ENCODE data around the gene SOX13.
"Not testable (repeated sequence)": the region's sequence is repeated elsewhere in the genome, so short reads cannot be mapped to it uniquely, and the experiment has no call there.

The SOX13 gene

DNA sequence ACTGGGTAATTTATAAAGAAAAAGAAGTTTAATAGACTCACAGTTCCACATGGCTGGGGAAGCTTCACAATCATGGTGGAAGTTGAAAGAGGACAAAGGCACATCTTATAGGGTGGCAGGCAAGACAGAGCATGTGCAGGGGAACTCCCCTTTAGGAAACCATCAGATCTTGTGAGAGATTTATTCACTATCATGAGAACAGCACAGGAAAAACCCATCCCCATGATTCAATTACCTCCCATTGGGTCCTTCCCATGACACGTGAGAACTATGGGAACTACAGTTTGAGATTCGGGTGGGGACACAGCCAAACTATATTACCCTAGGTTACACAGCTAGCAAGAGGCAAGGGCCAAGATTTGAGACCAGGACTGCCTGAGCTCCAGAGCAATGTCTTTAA is 30.4 kb upstream of the SOX13 start:
- H3K9me3 ChIP-seq (ENCODE audit: low read length) = no peaks in the 10 kb centered on the region
- H3K27ac ChIP-seq (ENCODE audit: low read depth, low read length) = no peak overlapping the region
- H3K36me3 ChIP-seq (ENCODE audit: insufficient read depth, low read length) = no peaks in the 10 kb centered on the region
- peaks cover 15% of the 10 kb centered on the region for H3K4me1 ChIP-seq (ENCODE audit: insufficient read depth, low read length)
- no peak overlapping the region for H3K9ac ChIP-seq (ENCODE audit: low read length)
- H3K4me3 ChIP-seq (ENCODE audit: low read depth in 1 of 2, low read length in 2 of 2) = no peak overlapping the region
- no peaks in the 10 kb centered on the region for H3K27me3 ChIP-seq (ENCODE audit: control insufficient read depth in 1 of 2, insufficient read depth in 2 of 2, low read length in 2 of 2)

DNA sequence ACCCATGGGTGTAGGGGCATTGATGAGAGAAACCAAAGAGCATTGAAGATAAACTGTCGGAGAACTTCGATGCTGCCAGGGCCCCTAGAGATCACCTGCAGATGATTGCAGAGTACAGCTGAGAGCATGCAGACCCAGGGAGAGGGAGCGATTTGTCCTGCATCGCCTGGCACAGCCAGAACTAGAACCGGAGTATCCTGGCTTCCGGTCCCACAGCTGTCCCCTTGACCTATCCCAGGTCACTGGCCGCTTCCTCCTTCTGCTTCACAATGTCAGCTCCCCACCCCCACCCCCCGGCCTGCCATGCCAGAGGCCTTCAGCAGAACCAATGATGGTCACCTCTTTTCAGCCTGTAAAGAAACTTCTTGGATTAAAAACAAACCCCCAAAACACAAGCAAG is 29.2 kb upstream of the SOX13 start:
- H3K4me1 ChIP-seq (ENCODE audit: insufficient read depth, low read length) = peaks cover 15% of the 10 kb centered on the region
- H3K36me3 ChIP-seq (ENCODE audit: insufficient read depth, low read length) = no peaks in the 10 kb centered on the region
- no peak overlapping the region for H3K9ac ChIP-seq (ENCODE audit: low read length)
- H3K4me3 ChIP-seq (ENCODE audit: low read depth in 1 of 2, low read length in 2 of 2) = no peak overlapping the region
- no peaks in the 10 kb centered on the region for H3K9me3 ChIP-seq (ENCODE audit: low read length)
- H3K27ac ChIP-seq (ENCODE audit: low read depth, low read length) = no peak overlapping the region
- no peaks in the 10 kb centered on the region for H3K27me3 ChIP-seq (ENCODE audit: control insufficient read depth in 1 of 2, insufficient read depth in 2 of 2, low read length in 2 of 2)

DNA sequence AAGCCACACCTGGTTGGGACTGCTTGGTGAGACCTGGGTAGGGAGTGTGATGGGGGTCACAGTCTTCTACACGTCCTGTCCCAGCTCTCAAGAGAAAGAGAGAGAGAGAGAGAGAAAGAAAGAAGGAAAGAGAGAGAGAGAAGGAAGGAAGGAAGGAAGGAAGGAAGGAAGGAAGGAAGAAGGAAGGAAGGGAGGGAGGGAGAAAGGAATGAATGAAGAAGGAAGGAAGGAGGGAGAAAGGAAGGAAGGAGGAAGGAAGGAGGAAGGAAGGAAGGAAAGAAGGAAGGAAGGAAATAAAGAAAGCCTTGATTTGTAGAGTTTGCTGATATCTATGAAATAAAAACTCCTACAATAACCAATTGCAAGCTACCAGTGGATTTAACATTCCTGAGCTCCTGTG is 28.5 kb upstream of the SOX13 start:
- Histone ChIP-seq H3K9me3 (ENCODE audit: low read length) (no peaks in the 10 kb centered on the region), H3K4me3 (ENCODE audit: low read depth in 1 of 2, low read length in 2 of 2) (no peak overlapping the region), H3K4me1 (ENCODE audit: insufficient read depth, low read length) (peaks cover 15% of the 10 kb centered on the region), H3K9ac (ENCODE audit: low read length) (no peak overlapping the region), H3K27me3 (ENCODE audit: control insufficient read depth in 1 of 2, insufficient read depth in 2 of 2, low read length in 2 of 2) (no peaks in the 10 kb centered on the region), H3K27ac (ENCODE audit: low read depth, low read length) (no peak overlapping the region), H3K36me3 (ENCODE audit: insufficient read depth, low read length) (no peaks in the 10 kb centered on the region)

DNA sequence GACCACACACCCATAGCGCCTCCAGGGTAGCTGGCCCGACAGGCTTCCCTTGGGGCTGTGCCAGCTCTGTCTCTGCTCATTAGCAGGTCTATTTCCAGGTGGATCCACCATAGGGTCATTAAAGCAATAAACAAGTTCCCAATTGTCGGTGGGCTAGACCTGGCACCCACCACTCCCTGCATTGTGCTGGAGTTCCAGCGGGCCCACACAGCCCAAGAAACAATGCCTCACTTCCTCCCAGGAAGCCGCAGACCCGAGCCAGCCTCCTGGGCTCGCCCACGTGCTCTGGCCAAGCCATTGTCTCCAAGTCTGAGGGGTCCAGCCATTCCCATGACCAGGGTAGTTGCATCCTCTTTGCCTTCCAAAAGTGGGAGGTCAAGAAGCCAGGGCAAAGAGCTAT is 27.5 kb upstream of the SOX13 start:
- H3K4me1 ChIP-seq (ENCODE audit: insufficient read depth, low read length) = peaks cover 15% of the 10 kb centered on the region
- H3K27me3 ChIP-seq (ENCODE audit: control insufficient read depth in 1 of 2, insufficient read depth in 2 of 2, low read length in 2 of 2) = no peaks in the 10 kb centered on the region
- no peaks in the 10 kb centered on the region for H3K36me3 ChIP-seq (ENCODE audit: insufficient read depth, low read length)
- no peak overlapping the region for H3K9ac ChIP-seq (ENCODE audit: low read length)
- no peaks in the 10 kb centered on the region for H3K9me3 ChIP-seq (ENCODE audit: low read length)
- H3K27ac ChIP-seq (ENCODE audit: low read depth, low read length) = no peak overlapping the region
- H3K4me3 ChIP-seq (ENCODE audit: low read depth in 1 of 2, low read length in 2 of 2) = no peak overlapping the region

DNA sequence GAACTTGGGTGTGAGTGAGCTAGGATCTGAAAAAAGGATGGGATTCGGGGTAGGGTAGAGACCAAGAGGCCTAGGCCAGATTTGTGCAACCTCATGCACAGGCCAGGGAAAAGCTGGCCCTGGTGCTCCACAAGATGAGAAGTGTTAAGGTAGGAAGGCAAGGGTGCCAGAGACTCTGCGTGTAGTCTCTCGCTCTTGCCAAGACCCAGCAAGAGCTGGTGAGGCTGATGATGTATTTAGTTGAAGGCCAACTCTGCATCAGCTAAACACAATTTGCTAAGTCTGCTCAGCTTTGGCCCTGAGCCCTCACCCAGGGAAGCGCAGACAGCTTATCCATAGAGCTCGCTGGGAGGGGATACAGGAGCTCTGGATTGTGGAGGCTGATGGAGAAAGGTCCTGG is 26.6 kb upstream of the SOX13 start:
- H3K9me3 ChIP-seq (ENCODE audit: low read length) = no peaks in the 10 kb centered on the region
- H3K27ac ChIP-seq (ENCODE audit: low read depth, low read length) = no peak overlapping the region
- H3K36me3 ChIP-seq (ENCODE audit: insufficient read depth, low read length) = no peaks in the 10 kb centered on the region
- peaks cover 9% of the 10 kb centered on the region for H3K4me1 ChIP-seq (ENCODE audit: insufficient read depth, low read length)
- H3K27me3 ChIP-seq (ENCODE audit: control insufficient read depth in 1 of 2, insufficient read depth in 2 of 2, low read length in 2 of 2) = no peaks in the 10 kb centered on the region
- H3K4me3 ChIP-seq (ENCODE audit: low read depth in 1 of 2, low read length in 2 of 2) = no peak overlapping the region
- no peak overlapping the region for H3K9ac ChIP-seq (ENCODE audit: low read length)

DNA sequence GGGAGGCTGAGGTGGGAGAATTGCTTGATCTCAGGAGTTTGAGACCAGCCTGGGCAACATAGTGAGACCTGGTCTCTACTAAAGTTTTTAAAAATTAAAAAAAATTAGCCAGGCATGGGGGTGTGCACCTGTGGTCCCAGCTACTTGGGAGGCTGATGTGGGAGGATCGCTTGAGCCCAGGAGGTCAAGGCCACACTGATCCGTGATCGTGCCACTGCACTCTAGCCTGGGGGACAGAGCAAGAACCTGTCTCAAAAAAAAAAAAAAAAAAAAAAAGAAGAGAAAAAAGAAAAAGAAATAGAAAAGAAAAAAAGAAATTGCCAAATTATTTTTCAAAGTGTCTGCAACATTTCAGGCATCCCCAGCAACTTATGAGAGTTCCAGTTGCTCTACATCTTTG is 24.1 kb upstream of the SOX13 start:
- not testable (repeated sequence) for H3K4me3 ChIP-seq (ENCODE audit: low read depth in 1 of 2, low read length in 2 of 2); H3K9ac ChIP-seq (ENCODE audit: low read length); H3K27ac ChIP-seq (ENCODE audit: low read depth, low read length); H3K27me3 ChIP-seq (ENCODE audit: control insufficient read depth in 1 of 2, insufficient read depth in 2 of 2, low read length in 2 of 2); H3K4me1 ChIP-seq (ENCODE audit: insufficient read depth, low read length); H3K9me3 ChIP-seq (ENCODE audit: low read length); H3K36me3 ChIP-seq (ENCODE audit: insufficient read depth, low read length)

DNA sequence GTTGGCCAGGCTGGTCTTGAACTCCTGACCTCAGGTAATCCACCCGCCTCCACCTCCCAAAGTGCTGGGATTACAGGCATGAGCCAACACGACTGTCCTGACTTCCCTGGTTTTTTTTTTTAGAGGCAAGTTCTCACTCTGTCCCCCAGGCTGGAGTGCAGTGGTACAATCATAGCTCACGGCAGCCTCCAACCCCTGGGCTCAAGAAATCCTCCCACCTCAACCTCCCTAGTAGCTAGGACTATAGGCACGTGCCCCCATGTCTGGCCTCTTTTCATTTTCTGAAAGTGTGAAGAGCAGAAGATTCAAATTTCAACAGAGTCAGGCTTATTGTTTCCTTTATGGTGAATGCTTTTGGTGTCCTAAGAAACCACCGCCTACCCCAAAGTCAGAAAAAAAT is 21.7 kb upstream of the SOX13 start:
- Histone ChIP-seq H3K4me1 (ENCODE audit: insufficient read depth, low read length) (no peaks in the 10 kb centered on the region), H3K4me3 (ENCODE audit: low read depth in 1 of 2, low read length in 2 of 2) (no peak overlapping the region), H3K27ac (ENCODE audit: low read depth, low read length) (no peak overlapping the region), H3K9me3 (ENCODE audit: low read length) (no peaks in the 10 kb centered on the region), H3K36me3 (ENCODE audit: insufficient read depth, low read length) (no peaks in the 10 kb centered on the region), H3K9ac (ENCODE audit: low read length) (no peak overlapping the region), H3K27me3 (ENCODE audit: control insufficient read depth in 1 of 2, insufficient read depth in 2 of 2, low read length in 2 of 2) (no peaks in the 10 kb centered on the region)

DNA sequence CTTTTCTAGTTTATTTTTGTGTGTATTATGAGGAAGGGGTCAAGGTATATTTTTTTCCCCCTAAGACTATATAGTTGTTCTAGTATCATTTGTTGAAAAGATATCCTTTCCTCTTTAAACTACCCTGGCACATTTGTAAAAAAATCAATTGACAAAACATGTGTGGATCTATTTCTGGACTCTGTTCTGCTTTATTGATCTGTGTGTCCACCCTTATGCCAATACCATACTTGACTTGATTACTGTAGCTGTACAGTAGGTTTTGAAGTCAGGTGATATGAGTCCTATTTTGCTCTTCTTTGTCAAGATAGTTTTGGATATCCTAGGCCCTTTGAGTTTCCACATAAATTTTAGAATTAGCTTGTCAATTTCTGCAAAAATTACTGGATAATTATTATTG is 21.2 kb upstream of the SOX13 start:
- H3K9ac ChIP-seq (ENCODE audit: low read length) = no peak overlapping the region
- no peaks in the 10 kb centered on the region for H3K27me3 ChIP-seq (ENCODE audit: control insufficient read depth in 1 of 2, insufficient read depth in 2 of 2, low read length in 2 of 2)
- H3K9me3 ChIP-seq (ENCODE audit: low read length) = no peaks in the 10 kb centered on the region
- H3K27ac ChIP-seq (ENCODE audit: low read depth, low read length) = no peak overlapping the region
- no peaks in the 10 kb centered on the region for H3K36me3 ChIP-seq (ENCODE audit: insufficient read depth, low read length)
- H3K4me1 ChIP-seq (ENCODE audit: insufficient read depth, low read length) = no peaks in the 10 kb centered on the region
- H3K4me3 ChIP-seq (ENCODE audit: low read depth in 1 of 2, low read length in 2 of 2) = no peak overlapping the region

DNA sequence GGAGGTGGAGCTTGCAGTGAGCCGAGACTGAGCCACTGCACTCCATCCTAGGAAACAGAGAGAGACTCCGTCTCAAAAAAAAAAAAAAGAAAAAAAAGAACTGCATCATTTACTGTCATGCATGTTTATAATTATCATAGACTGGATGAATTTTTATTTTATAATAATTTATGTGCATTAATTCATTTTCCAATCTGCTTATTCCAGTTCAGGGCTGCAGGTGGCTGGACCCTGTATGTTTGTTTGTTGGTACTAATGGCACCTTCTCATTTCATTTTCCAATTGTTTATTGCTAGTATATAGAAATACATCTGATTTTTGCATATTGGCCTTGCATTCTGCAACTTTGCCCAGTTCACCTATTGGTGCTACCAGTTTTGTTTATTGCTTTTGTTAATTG is 19.0 kb upstream of the SOX13 start:
- Histone ChIP-seq H3K4me1 (ENCODE audit: insufficient read depth, low read length) (no peaks in the 10 kb centered on the region), H3K27ac (ENCODE audit: low read depth, low read length) (no peak overlapping the region)

DNA sequence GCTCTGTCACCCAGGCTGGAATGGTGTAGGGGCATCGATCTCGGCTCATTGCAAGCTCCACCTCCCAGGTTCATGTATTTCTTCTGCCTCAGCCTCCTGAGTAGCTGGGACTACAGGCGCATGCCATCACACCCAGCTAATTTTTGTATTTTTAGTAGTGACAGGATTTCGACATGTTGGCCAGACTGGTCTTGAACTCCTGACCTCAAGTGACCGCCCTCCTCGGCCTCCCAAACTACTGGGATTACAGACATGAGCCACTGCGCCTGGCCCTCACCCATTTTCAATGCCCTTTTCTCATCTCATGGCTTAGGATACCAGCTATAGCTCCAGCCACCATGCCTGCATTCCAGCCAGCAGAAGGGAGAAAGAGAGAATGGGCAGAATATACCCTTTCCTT is 12.9 kb upstream of the SOX13 start:
- Histone ChIP-seq H3K4me1 (ENCODE audit: insufficient read depth, low read length) (peaks cover 2% of the 10 kb centered on the region), H3K27me3 (ENCODE audit: control insufficient read depth in 1 of 2, insufficient read depth in 2 of 2, low read length in 2 of 2) (no peaks in the 10 kb centered on the region), H3K27ac (ENCODE audit: low read depth, low read length) (no peak overlapping the region), H3K9me3 (ENCODE audit: low read length) (no peaks in the 10 kb centered on the region), H3K4me3 (ENCODE audit: low read depth in 1 of 2, low read length in 2 of 2) (no peak overlapping the region), H3K9ac (ENCODE audit: low read length) (no peak overlapping the region), H3K36me3 (ENCODE audit: insufficient read depth, low read length) (no peaks in the 10 kb centered on the region)

More for the DNA sequence above, 19.0 kb upstream of the SOX13 start:
- Histone ChIP-seq H3K9me3 (ENCODE audit: low read length) (no peaks in the 10 kb centered on the region), H3K27me3 (ENCODE audit: control insufficient read depth in 1 of 2, insufficient read depth in 2 of 2, low read length in 2 of 2) (no peaks in the 10 kb centered on the region), H3K4me3 (ENCODE audit: low read depth in 1 of 2, low read length in 2 of 2) (no peak overlapping the region), H3K36me3 (ENCODE audit: insufficient read depth, low read length) (no peaks in the 10 kb centered on the region), H3K9ac (ENCODE audit: low read length) (no peak overlapping the region)

DNA sequence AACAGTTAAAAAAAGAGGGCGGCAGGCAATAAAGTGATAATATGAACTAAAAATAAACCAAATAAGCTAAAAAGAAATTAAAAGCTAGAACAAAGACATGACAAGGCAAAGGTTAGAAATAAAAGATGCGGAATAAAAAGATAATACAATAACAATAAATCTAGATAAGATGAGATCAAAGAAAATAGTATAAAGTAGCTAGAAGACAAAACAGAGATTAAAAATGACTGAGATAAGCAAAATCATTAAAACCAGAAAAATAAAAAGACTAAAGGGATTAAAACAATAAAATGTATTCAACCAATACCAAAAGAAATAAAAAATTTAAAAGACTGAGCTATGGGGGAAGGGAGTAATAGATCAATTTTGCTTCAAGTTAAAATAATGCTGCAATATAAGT is 10.8 kb upstream of the SOX13 start:
- H3K4me1 ChIP-seq (ENCODE audit: insufficient read depth, low read length) = peaks cover 9% of the 10 kb centered on the region
- H3K9ac ChIP-seq (ENCODE audit: low read length) = no peak overlapping the region
- no peaks in the 10 kb centered on the region for H3K27me3 ChIP-seq (ENCODE audit: control insufficient read depth in 1 of 2, insufficient read depth in 2 of 2, low read length in 2 of 2)
- no peaks in the 10 kb centered on the region for H3K9me3 ChIP-seq (ENCODE audit: low read length)
- no peaks in the 10 kb centered on the region for H3K36me3 ChIP-seq (ENCODE audit: insufficient read depth, low read length)
- no peak overlapping the region for H3K27ac ChIP-seq (ENCODE audit: low read depth, low read length)
- H3K4me3 ChIP-seq (ENCODE audit: low read depth in 1 of 2, low read length in 2 of 2) = no peak overlapping the region

DNA sequence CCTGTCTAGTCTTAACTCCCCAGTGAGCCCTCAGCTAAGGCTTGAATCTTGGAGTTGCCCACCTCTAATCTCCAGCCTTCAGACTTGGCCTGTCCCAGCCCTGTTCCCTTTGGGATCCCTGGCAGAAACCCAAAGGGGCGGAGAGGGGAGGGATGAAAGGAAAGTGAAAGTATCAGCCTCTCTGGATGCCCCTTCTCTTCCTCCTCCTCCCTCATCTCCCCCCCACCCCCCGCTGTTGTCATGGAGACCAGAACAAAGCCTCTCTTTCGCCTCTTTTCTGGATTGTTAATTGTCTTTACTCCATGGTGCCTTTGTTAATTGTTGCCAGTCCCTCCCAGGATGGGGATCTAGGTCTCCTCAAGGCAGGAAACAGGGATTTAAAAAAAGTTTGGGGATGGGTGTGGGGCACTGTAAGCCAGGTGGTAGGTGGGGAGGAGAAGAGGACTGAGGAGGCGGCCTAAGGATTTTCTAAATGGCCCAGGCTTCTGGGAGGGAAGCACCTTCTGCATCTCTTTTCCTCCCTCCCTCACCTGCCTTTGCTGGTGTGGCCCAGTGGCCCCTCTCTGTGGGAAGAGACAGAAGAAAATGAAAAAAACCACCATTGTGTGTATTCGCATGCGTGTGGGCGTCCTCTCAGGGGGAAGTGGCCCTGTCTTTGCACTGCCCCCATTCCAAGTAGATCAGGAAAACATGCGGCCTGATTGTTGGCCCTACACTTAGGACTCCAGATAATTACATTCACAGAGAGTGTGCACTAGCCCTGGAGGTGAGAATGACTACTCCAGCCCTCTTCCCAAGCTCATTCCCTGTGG is 7.5 kb upstream of the SOX13 start:
- Histone ChIP-seq H3K27ac (ENCODE audit: low read depth, low read length) (no peak overlapping the region), H3K27me3 (ENCODE audit: control insufficient read depth in 1 of 2, insufficient read depth in 2 of 2, low read length in 2 of 2) (no peaks in the 10 kb centered on the region), H3K4me3 (ENCODE audit: low read depth in 1 of 2, low read length in 2 of 2) (peak overlapping the region in 1 of 2 donors; percentile 52), H3K9me3 (ENCODE audit: low read length) (no peaks in the 10 kb centered on the region), H3K4me1 (ENCODE audit: insufficient read depth, low read length) (peaks cover 9% of the 10 kb centered on the region), H3K9ac (ENCODE audit: low read length) (no peak overlapping the region), H3K36me3 (ENCODE audit: insufficient read depth, low read length) (no peaks in the 10 kb centered on the region)
